Right kidney (tissue), 1 donor: ENCODE data around the gene DSPP.

Source experiments
- DNase-seq: peaks from one replicate; pipeline ENCODE4 v3.0.0-alpha.2; 2016

Gene DSPP

GRCh38 chr4:87631668-87632067, 23.3 kb downstream of the DSPP start:
- no peak for DNase-seq

GRCh38 chr4:87632469-87632868, 24.1 kb downstream of the DSPP start:
- no peak for DNase-seq

- no peak for DNase-seq
These were observed 24.9 kb downstream of the DSPP start for GRCh38 chr4:87633243-87633642.

GRCh38 chr4:87644286-87644685, 36.0 kb downstream of the DSPP start:
- DNase-seq, result no peak

- no peak for DNase-seq
These were observed 41.7 kb downstream of the DSPP start, which contains the start of gene DMP1 for GRCh38 chr4:87649980-87650379. TSS of gene DMP1 (plus strand) at chr4:87650280. CDS start at chr4:87656493, 6,213 bp downstream.

GRCh38 chr4:87650938-87651337, 42.6 kb downstream of the DSPP start:
- DNase-seq, result no peak

GRCh38 chr4:87651941-87652340, 43.6 kb downstream of the DSPP start:
- DNase-seq, result no peak

- DNase-seq, result no peak
These were observed 46.2 kb downstream of the DSPP start for GRCh38 chr4:87654487-87655044.

GRCh38 chr4:87657525-87657924, 49.2 kb downstream of the DSPP start:
- no peak for DNase-seq

GRCh38 chr4:87659247-87659931, 51.1 kb downstream of the DSPP start:
- DNase-seq, result no peak

GRCh38 chr4:87662871-87663270, 54.5 kb downstream of the DSPP start:
- no peak for DNase-seq
